GM12878 (cell line): Measurements from ENCODE around the gene ARHGAP6. TPM values are rescaled to one million over a fixed set of nuclear protein-coding genes. Genes with fewer than 3 reads are reported as not detected.

Experiments used
- ATAC-seq: fragments of 200-7000 bp; cut with Tn5 transposase; 3 replicates; pipeline ENCODE4 v1.9.1; 2020; ENCODE audit warnings: mild to moderate bottlenecking, moderate library complexity
- BruUV-seq: library from RNA; stranded (reverse); fragments of 400-500 nt; replicated peaks from 2 replicates; lab custom pipeline; 2021; lab: Mats Ljungman, UMichigan
- CTCF ChIA-PET: fragments of 300-600 bp; sonication (Branson Sonifier 250); formaldehyde crosslinking; extraction: SDS; loops from one replicate; lab custom pipeline; 2021; ENCODE audit warnings: inconsistent platforms; lab: Yijun Ruan, JAX
- POLR2A ChIA-PET: fragments of 350-600 bp; formaldehyde crosslinking; extraction: SDS; loops from one replicate; lab custom pipeline; 2021; ENCODE audit warnings: inconsistent platforms; lab: Charles Lee
- RAD21 ChIA-PET: fragments of 300-600 bp; sonication (Branson Sonifier 250); formaldehyde crosslinking; loops from one replicate; lab custom pipeline; 2023; ENCODE audit warnings: antibody characterized with exemption; ENCODE audit not compliant: unreplicated experiment; lab: Charles Lee
- SMC1A ChIA-PET: fragments of 300-600 bp; sonication (Branson Sonifier 250); formaldehyde crosslinking; loops from one replicate; lab custom pipeline; 2023; ENCODE audit not compliant: unreplicated experiment, uncharacterized antibody; lab: Charles Lee
- DNase-seq: peaks from one replicate; pipeline ENCODE4 v3.0.0-alpha.2; 2011; ENCODE audit warnings: low read depth, low spot score
- FAIRE-seq: peaks from 3 replicates; lab custom pipeline; 2011; peaks lifted over from hg19 to GRCh38; lab: Jason Lieb, UNC
- H2AFZ ChIP-seq: 2 replicates; pipeline ENCODE4 v1.6.0; 2011; ENCODE audit warnings: low read depth, low read length, control low read depth; ENCODE audit not compliant: control insufficient read depth
- H3K27ac ChIP-seq: 2 replicates; pipeline ENCODE4 v1.5.1; 2011; ENCODE audit warnings: control low read depth; ENCODE audit not compliant: control insufficient read depth, insufficient read depth
- H3K27me3 ChIP-seq, 2 experiments: replicated peaks in 1 of 2; 2 replicates each; pipeline versions ENCODE4 v1.6.0 to v1.6.1; 2011; ENCODE audit warnings: low read length in 1 of 2; ENCODE audit not compliant: control insufficient read depth in 2 of 2, insufficient read depth in 2 of 2
- H3K36me3 ChIP-seq, 2 experiments: 2 replicates each; pipeline ENCODE4 v1.5.1; 2011; ENCODE audit warnings: low read length in 1 of 2; ENCODE audit not compliant: control insufficient read depth in 2 of 2, insufficient read depth in 2 of 2
- H3K4me1 ChIP-seq: 2 replicates; pipeline ENCODE4 v1.6.1; 2011; ENCODE audit warnings: mild to moderate bottlenecking, low read length, moderate library complexity, mixed read lengths; ENCODE audit not compliant: control insufficient read depth, insufficient read depth
- H3K4me2 ChIP-seq: 2 replicates; pipeline ENCODE4 v1.6.0; 2011; ENCODE audit warnings: control low read depth; ENCODE audit not compliant: control insufficient read depth, insufficient read depth
- H3K4me3 ChIP-seq: fragments of 200-600 bp; sonication (generic); 2 replicates; pipeline ENCODE4 v1.5.1; 2016
- H3K79me2 ChIP-seq: 2 replicates; pipeline ENCODE4 v1.6.0; 2011; ENCODE audit warnings: low read length; ENCODE audit not compliant: control insufficient read depth, insufficient read depth
- H3K9ac ChIP-seq: 2 replicates; pipeline ENCODE4 v1.8.0; 2011; ENCODE audit warnings: low read length, control low read depth, mixed read lengths; ENCODE audit not compliant: control insufficient read depth, insufficient read depth
- H3K9me3 ChIP-seq: replicated peaks from 3 replicates; pipeline ENCODE4 v1.5.1; 2011; ENCODE audit warnings: mild to moderate bottlenecking, low read length; ENCODE audit not compliant: control insufficient read depth, insufficient read depth
- H4K20me1 ChIP-seq: 2 replicates; pipeline ENCODE4 v1.6.0; 2011; ENCODE audit not compliant: control insufficient read depth, insufficient read depth
- ATF2 ChIP-seq: IDR thresholded peaks from 2 replicates; pipeline ENCODE4 v1.6.1; 2012; ENCODE audit warnings: low read length, inconsistent platforms
- CREB1 ChIP-seq: IDR thresholded peaks from 2 replicates; pipeline ENCODE4 v1.6.1; 2012; ENCODE audit warnings: low read depth, mild to moderate bottlenecking, inconsistent platforms
- EGR1 ChIP-seq, 2 experiments: IDR thresholded peaks; 1 replicate in 1 of 2; 2 replicates in 1 of 2; pipeline ENCODE4 v1.6.1; 2011 to 2012; ENCODE audit warnings: low read depth in 2 of 2, low read length in 2 of 2, borderline replicate concordance in 1 of 2, mild to moderate bottlenecking in 1 of 2, moderate library complexity in 1 of 2
- HDGF ChIP-seq: fragments of 450-650 bp; IDR thresholded peaks from 2 replicates; pipeline ENCODE4 v1.6.1; 2016; ENCODE audit warnings: antibody characterized with exemption
- LARP7 ChIP-seq: fragments of 450-650 bp; IDR thresholded peaks from 2 replicates; pipeline ENCODE4 v1.6.1; 2017; ENCODE audit warnings: mild to moderate bottlenecking
- MEF2A ChIP-seq: IDR thresholded peaks from 2 replicates; pipeline ENCODE4 v1.6.1; 2011; ENCODE audit warnings: low read depth, mild to moderate bottlenecking, low read length, moderate library complexity; ENCODE audit not compliant: insufficient read depth
- MTA3 ChIP-seq: IDR thresholded peaks from 2 replicates; pipeline ENCODE4 v1.6.1; 2012; ENCODE audit warnings: low read length, inconsistent platforms, borderline replicate concordance
- RCOR1 ChIP-seq: conservative IDR thresholded peaks from 2 replicates; pipeline ENCODE4 v1.6.1; 2012; ENCODE audit warnings: low read depth, low read length, improper control_type of control experiment
- WGBS: methylation state at CpG from one replicate; pipeline ENCODE4 v1.1.6; 2016; ENCODE audit warnings: low lambda C conversion rate; ENCODE audit not compliant: insufficient replicate concordance, insufficient coverage; ENCODE audit errors: missing lambda C conversion rate; 5-methylcytosine and 5-hydroxymethylcytosine counted together
- in situ Hi-C: fragments of 300-500 bp; cut with MboI; formaldehyde crosslinking; loops from 9 replicates; pipeline ENCODE4 v1.14.3; 2018; ENCODE audit warnings: mixed read lengths
- intact Hi-C: fragments of 100-400 bp; cut with micrococcal nuclease; formaldehyde crosslinking; loops from one replicate; pipeline ENCODE4 v1.14.2; 2022; ENCODE audit not compliant: unreplicated experiment
- polyA plus RNA-seq, 11 experiments: library from polyadenylated mRNA; depleted of rRNA in 4 of 11; unstranded in 6 of 11; stranded (reverse) in 5 of 11; fragments of >200 nt; fragmentation: Nextera tagmentation in 4 of 11; fragmentation: Illumina TruSeq in 1 of 11; extraction: Ambion mirVana in 4 of 11; extraction: Trizol in 1 of 11; gene quantifications; 1 replicate in 1 of 11; 2 replicates in 10 of 11; pipeline versions ENCODE4 v1.2.1 to v1.2.3, GENCODE V29; 2011 to 2016; ENCODE audit warnings: inconsistent platforms in 2 of 11, missing spikeins in 2 of 11, low read depth in 1 of 11
- total RNA-seq, 4 experiments: library from RNA; depleted of rRNA in 3 of 4; stranded (reverse); fragments of >200 nt in 3 of 4; fragmentation: Illumina TruSeq in 1 of 4; extraction: Trizol in 1 of 4; gene quantifications; 2 replicates each; pipeline versions ENCODE4 v1.2.1 to v1.2.3, GENCODE V29; 2013 to 2021
- TF ChIP-seq, protein P1 (sequence below): IDR thresholded peaks from 2 replicates; pipeline ENCODE4 v1.6.1; 2012; ENCODE audit warnings: improper control_type of control experiment, low read depth, low read length; ENCODE audit not compliant: insufficient replicate concordance

Gene ARHGAP6
- total and polyA plus RNA-seq, 10 of the 15 experiments (the other 5 are each of a cell fraction or from before 2014, with no cell fraction given) = 0.20 to 1.8 (median 0.76) TPM

GRCh38 chrX:11421805-11422524, 243.8 kb downstream of the ARHGAP6 start:
- in situ Hi-C loops (no loop called here), intact Hi-C loops (no loop called here)
- ChIA-PET SMC1A (interaction anchor here (0.6 kb wide), 1 partner anchor 465 kb away, joined by 3 read pairs; no protein-coding TSS in a partner anchor), RAD21 (no interaction called here), POLR2A (no interaction called here), CTCF (no interaction called here)
- no peaks in the 10 kb centered on the region for H4K20me1 ChIP-seq
- no peak overlapping the region for H3K4me2 ChIP-seq
- WGBS = 17% methylated on average over 5 of the region's 5 CpGs
- H3K27me3 ChIP-seq = no peaks in the 10 kb centered on the region; a peak in 1 of 4 replicates
- no peak overlapping the region for H3K9ac ChIP-seq
- H3K4me1 ChIP-seq = no peaks in the 10 kb centered on the region; the same call in 1 of the 2 replicates
- H3K27ac ChIP-seq = no peak overlapping the region
- H3K79me2 ChIP-seq = no peaks in the 10 kb centered on the region
- no peaks in the 10 kb centered on the region for H3K9me3 ChIP-seq
- no peak for FAIRE-seq
- no peak for TF ChIP-seq ATF2
- no peak for TF ChIP-seq RCOR1
- TF ChIP-seq MTA3 = no peak
- BruUV-seq = no TSS peak
- no peaks in the 10 kb centered on the region for H3K36me3 ChIP-seq
- no peak for DNase-seq
- H2AFZ ChIP-seq = no peak overlapping the region
- H3K4me3 ChIP-seq = no peak overlapping the region
- ATAC-seq = no peak

DNA sequence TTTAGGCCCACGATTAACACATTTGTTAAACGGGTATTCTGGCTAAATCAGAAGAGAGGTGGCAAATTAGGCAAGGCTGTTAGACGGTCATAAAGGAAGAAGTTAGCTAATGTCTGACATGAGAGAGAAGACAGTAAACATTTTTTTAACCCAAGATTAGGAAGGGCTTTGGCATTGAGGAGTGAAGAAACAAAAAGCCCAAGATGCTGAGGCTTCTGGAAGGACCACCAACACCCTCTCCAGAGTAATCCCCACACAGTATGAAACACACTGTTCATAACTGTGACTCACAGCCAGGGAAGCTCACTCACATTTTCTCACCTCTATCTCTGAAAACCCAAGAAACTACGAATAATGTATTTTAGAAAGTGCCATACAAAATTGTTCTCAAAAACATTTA, 244.9 kb downstream of the ARHGAP6 start:
- Histone ChIP-seq H3K27me3 (no peaks in the 10 kb centered on the region; a peak in 1 of 4 replicates), H3K27ac (no peak overlapping the region), H3K4me3 (no peak overlapping the region), H3K4me2 (no peak overlapping the region), H2AFZ (no peak overlapping the region), H3K79me2 (no peaks in the 10 kb centered on the region), H3K36me3 (no peaks in the 10 kb centered on the region), H4K20me1 (no peaks in the 10 kb centered on the region), H3K4me1 (no peaks in the 10 kb centered on the region; the same call in 1 of the 2 replicates), H3K9me3 (no peaks in the 10 kb centered on the region), H3K9ac (no peak overlapping the region)
- FAIRE-seq = no peak
- intact Hi-C loops = no loop called here
- DNase-seq = no peak
- 17% methylated on average over 4 of the region's 4 CpGs for WGBS
- ChIA-PET SMC1A (no interaction called here), POLR2A (no interaction called here), RAD21 (no interaction called here), CTCF (no interaction called here)
- no TSS peak for BruUV-seq
- no peak for ATAC-seq
- in situ Hi-C loops = no loop called here
- TF ChIP-seq MEF2A (no peak), LARP7 (no peak), EGR1 (IDR thresholded peaks at IDR 0.05; ENCODE audit: borderline replicate concordance in 1 of 2, low read depth in 2 of 2, low read length in 2 of 2) (no peak), CREB1 (no peak), HDGF (no peak)
- TF ChIP-seq, protein P1, sequence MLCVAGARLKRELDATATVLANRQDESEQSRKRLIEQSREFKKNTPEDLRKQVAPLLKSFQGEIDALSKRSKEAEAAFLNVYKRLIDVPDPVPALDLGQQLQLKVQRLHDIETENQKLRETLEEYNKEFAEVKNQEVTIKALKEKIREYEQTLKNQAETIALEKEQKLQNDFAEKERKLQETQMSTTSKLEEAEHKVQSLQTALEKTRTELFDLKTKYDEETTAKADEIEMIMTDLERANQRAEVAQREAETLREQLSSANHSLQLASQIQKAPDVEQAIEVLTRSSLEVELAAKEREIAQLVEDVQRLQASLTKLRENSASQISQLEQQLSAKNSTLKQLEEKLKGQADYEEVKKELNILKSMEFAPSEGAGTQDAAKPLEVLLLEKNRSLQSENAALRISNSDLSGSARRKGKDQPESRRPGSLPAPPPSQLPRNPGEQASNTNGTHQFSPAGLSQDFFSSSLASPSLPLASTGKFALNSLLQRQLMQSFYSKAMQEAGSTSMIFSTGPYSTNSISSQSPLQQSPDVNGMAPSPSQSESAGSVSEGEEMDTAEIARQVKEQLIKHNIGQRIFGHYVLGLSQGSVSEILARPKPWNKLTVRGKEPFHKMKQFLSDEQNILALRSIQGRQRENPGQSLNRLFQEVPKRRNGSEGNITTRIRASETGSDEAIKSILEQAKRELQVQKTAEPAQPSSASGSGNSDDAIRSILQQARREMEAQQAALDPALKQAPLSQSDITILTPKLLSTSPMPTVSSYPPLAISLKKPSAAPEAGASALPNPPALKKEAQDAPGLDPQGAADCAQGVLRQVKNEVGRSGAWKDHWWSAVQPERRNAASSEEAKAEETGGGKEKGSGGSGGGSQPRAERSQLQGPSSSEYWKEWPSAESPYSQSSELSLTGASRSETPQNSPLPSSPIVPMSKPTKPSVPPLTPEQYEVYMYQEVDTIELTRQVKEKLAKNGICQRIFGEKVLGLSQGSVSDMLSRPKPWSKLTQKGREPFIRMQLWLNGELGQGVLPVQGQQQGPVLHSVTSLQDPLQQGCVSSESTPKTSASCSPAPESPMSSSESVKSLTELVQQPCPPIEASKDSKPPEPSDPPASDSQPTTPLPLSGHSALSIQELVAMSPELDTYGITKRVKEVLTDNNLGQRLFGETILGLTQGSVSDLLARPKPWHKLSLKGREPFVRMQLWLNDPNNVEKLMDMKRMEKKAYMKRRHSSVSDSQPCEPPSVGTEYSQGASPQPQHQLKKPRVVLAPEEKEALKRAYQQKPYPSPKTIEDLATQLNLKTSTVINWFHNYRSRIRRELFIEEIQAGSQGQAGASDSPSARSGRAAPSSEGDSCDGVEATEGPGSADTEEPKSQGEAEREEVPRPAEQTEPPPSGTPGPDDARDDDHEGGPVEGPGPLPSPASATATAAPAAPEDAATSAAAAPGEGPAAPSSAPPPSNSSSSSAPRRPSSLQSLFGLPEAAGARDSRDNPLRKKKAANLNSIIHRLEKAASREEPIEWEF = no peak
